CD4-positive, alpha-beta T cell treated with Interleukin-6 for 4 hours (primary cell): ENCODE results near the gene FAM72D.
"Not testable (repeated sequence)": the region's sequence is repeated elsewhere in the genome, so short reads cannot be mapped to it uniquely, and the experiment has no call there.

ENCODE experiments used
- DNase-seq: peaks from one replicate; pipeline ENCODE4 v3.0.0-alpha.2; 2020; ENCODE audit warnings: mixed read lengths

The FAM72D gene

DNA sequence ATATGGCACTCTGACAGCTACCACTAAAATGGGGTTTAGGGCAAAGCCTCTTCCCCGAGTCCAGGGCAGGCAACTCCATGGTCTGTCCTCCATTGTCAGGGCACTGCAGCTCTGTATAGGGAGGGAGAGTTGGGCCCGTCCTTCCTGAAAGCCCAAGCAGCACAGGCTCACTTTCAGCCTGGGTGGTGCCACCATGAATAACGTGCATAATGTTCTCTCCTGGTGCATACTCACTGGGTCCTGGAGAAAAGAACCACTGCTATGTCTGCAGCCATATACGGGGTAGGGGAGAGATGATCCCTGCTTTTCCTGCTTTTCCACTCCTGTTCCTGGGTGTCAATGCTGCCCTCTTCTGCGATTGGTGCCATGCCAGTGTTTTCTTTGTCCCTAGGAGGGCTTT is 60.1 kb downstream of the FAM72D start:
- DNase-seq: not testable (repeated sequence)

DNA sequence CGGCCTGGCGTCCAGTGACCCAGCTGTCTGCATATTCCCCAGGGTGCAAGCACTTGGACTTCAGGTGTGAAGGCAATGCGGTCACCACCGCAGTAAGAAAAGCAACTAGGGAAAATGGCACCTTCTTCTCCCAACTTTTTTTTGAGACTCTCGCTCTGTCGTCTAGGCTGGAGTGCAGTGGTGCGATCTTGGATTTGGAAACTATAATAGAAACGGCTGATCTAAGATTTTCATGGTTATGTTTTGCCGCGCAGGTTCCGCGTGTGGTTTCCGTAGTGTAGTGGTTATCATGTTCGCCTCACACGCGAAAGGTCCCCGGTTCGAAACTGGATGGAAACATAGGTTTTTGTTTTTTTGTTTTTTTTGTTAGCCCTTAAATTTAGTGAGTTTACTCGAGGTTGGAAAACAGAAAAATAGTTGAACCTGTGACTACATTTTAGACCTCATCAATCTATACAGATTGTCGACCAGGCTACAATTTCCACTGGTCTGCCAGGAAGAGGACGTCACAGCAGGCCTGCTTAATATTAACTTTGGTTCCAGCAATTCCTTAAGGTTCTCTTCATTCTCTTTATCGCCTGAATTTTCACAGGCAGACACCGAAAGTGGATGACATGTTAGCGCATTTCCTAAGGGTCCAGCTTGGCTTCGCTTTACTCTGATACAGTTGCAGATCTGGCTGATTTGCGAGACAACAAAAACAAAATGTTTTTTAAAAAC is 61.3 kb downstream of the FAM72D start:
- DNase-seq: peak; percentile 46

DNA sequence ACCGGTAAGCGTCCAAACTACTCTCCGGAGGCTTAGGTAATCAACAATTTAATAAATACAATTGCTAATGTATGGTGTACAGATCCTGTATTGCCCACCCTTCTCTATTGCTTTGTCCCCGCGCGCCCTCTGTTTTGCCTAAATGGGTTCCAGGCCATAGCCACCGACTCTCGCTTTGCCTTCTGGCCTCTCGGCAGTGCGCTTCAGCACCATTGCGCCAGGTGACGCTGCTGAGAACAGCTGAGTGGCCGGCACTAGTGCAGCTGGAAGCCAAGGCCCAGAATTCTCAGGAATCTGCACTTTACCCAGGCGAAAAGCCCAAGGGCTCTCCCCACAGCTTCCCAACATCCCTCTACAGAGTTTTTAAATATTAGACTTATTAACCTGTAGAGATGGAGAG is 61.9 kb downstream of the FAM72D start:
- not testable (repeated sequence) for DNase-seq

DNA sequence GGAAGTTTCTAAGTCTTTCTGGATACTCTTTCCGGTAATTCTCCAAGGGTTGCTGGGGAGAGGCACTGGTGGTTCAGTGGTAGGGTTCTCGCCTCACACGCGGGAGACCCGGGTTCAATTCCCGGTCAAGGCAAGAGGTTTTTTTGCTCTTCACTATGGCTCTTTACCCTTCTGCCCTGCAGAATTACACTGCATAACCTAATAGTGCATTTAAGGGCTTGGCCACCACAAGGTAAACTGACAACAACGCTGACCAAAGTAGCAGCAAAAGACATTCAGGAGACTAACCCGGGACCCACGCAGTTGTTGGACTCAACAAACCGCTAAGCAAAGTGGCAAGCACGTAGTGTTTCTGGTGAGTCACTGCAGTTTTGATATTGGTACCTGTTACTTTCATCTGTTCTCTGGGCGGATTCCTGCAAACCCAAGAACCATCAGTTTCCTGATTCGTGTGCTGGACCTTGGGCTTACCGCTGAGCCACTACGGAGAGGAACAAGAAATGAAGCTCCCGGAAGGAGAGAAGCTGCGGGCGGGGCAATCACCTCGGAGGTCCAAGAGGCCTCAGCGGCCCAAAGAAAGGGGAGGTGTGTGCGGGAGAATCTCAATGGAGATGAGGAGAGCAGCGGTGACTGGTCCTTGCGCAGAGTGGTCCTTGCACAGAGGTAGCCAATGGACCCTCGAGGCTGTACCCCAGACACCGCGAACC is 65.4 kb downstream of the FAM72D start:
- DNase-seq: not testable (repeated sequence)
